ENCODE data around the gene ARHGAP24.

Gene ARHGAP24

GRCh38 chr4:85741921-85742591, 267.1 kb downstream of the ARHGAP24 start:
- DNase-seq (ENCODE audit: low spot score): no peak

- no peak for DNase-seq (ENCODE audit: low spot score)
These were observed 270.0 kb downstream of the ARHGAP24 start for GRCh38 chr4:85744950-85745349.

- no peak for DNase-seq (ENCODE audit: low spot score)
These were observed 271.0 kb downstream of the ARHGAP24 start for GRCh38 chr4:85745939-85746338.

- peak; percentile 28 for DNase-seq (ENCODE audit: low spot score)
These were observed 273.0 kb downstream of the ARHGAP24 start for GRCh38 chr4:85747882-85748491.

GRCh38 chr4:85748654-85749053, 273.7 kb downstream of the ARHGAP24 start:
- no peak for DNase-seq (ENCODE audit: low spot score)

GRCh38 chr4:85751866-85752265, 276.9 kb downstream of the ARHGAP24 start:
- no peak for DNase-seq (ENCODE audit: low spot score)

- no peak for DNase-seq (ENCODE audit: low spot score)
These were observed 280.3 kb downstream of the ARHGAP24 start for GRCh38 chr4:85755285-85755684.

- peak; percentile 18 for DNase-seq (ENCODE audit: low spot score)
These were observed 282.0 kb downstream of the ARHGAP24 start for GRCh38 chr4:85756938-85757337.

- DNase-seq (ENCODE audit: low spot score): no peak
These were observed 284.4 kb downstream of the ARHGAP24 start for GRCh38 chr4:85759388-85759787.

- DNase-seq (ENCODE audit: low spot score): no peak
These were observed 285.6 kb downstream of the ARHGAP24 start for GRCh38 chr4:85760511-85760910.

- no peak for DNase-seq (ENCODE audit: low spot score)
These were observed 287.0 kb downstream of the ARHGAP24 start for GRCh38 chr4:85761803-85762528.

GRCh38 chr4:85762529-85762871, 287.6 kb downstream of the ARHGAP24 start:
- no peak for DNase-seq (ENCODE audit: low spot score)

GRCh38 chr4:85763202-85763601, 288.3 kb downstream of the ARHGAP24 start:
- DNase-seq (ENCODE audit: low spot score): no peak

- DNase-seq (ENCODE audit: low spot score): no peak
These were observed 292.7 kb downstream of the ARHGAP24 start for GRCh38 chr4:85767649-85768048.

GRCh38 chr4:85769009-85769408, 294.1 kb downstream of the ARHGAP24 start:
- DNase-seq (ENCODE audit: low spot score): no peak

- no peak for DNase-seq (ENCODE audit: low spot score)
These were observed 297.5 kb downstream of the ARHGAP24 start for GRCh38 chr4:85772470-85772869.

GRCh38 chr4:85773372-85773771, 298.4 kb downstream of the ARHGAP24 start:
- DNase-seq (ENCODE audit: low spot score): no peak

- DNase-seq (ENCODE audit: low spot score): no peak
These were observed 299.1 kb downstream of the ARHGAP24 start for GRCh38 chr4:85774000-85774399.

- no peak for DNase-seq (ENCODE audit: low spot score)
These were observed 299.5 kb downstream of the ARHGAP24 start for GRCh38 chr4:85774489-85774888.

- no peak for DNase-seq (ENCODE audit: low spot score)
These were observed 301.1 kb downstream of the ARHGAP24 start for GRCh38 chr4:85776096-85776495.

GRCh38 chr4:85776579-85776978, 301.6 kb downstream of the ARHGAP24 start:
- DNase-seq (ENCODE audit: low spot score): no peak

GRCh38 chr4:85777908-85778631, 303.1 kb downstream of the ARHGAP24 start:
- no peak for DNase-seq (ENCODE audit: low spot score)

- DNase-seq (ENCODE audit: low spot score): no peak
These were observed 303.7 kb downstream of the ARHGAP24 start for GRCh38 chr4:85778632-85779131.
